Hematopoietic multipotent progenitor cell treated with erythropoietin and hydrocortisone succinate and interleukin-3 and kit ligand, for 8 days (in vitro differentiated cells): ENCODE results near the gene SCARB2.

Experiments
- DNase-seq: peaks from one replicate; pipeline ENCODE4 v3.0.0-alpha.2; 2015

The SCARB2 gene

GRCh38 chr4:76144546-76144945 lies 69.1 kb downstream of the SCARB2 start:
- DNase-seq: no peak

- peak; percentile 47 for DNase-seq
Observed at GRCh38 chr4:76141241-76141640, 72.4 kb downstream of the SCARB2 start.

GRCh38 chr4:76127754-76128153 lies 85.9 kb downstream of the SCARB2 start:
- no peak for DNase-seq

- DNase-seq: no peak
Observed at GRCh38 chr4:76125816-76126215, 87.8 kb downstream of the SCARB2 start.

GRCh38 chr4:76120199-76120598 lies 93.4 kb downstream of the SCARB2 start:
- DNase-seq: no peak

GRCh38 chr4:76117536-76117935 lies 96.1 kb downstream of the SCARB2 start:
- no peak for DNase-seq

GRCh38 chr4:76116821-76117220 lies 96.8 kb downstream of the SCARB2 start:
- no peak for DNase-seq
